ENCODE measurements around the gene SAPCD1.
A peak's percentile ranks its signal among the peaks of the same experiment; 100 is the strongest.

The SAPCD1 gene

GRCh38 chr6:31734821-31735406 lies 27.5 kb upstream of the SAPCD1 start:
- H3K4me3 ChIP-seq (replicated peaks; ENCODE audit: low read depth, low read length) = peak overlapping the region; percentile 83
- peak; percentile 65 for DNase-seq (ENCODE audit: low read depth)
- TF ChIP-seq CTCF (IDR thresholded peaks at IDR 0.05; ENCODE audit: low read length, missing control alignments) = no peak

DNA sequence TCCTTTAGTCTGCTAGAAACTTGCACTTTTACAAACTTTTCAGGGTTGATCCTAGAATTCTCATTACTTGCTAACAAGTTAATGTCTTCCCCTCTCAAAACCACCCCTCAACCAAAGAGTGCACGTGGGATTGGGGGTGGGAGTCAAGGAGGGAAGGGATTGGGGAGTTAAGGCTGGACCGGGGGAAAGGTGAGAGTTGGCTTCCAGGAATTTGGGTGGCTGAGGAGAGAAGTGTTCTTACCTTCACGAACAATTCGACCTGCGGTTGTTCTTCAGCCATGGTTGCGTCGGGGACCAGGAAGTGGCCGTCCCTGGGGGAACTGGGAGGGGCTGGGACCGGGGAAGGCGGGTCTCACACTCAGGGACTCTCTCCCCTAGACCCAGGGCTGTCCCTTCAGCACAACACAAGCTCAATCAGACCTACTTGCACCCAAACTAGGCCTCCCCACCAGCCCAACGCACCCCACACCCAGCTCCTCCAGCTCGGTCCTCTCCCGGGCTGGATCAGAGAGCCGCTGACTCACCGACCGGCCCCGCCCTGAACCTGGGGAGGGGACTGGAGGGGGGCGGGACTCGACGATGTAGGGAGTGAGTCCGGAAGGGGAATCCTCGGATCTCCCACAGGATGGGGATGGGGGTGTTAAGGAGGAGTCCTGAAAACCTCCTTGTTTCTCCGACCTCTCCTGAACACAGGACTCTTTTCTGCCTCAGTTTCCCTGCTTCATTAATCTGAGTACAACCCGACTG lies 26.3 kb upstream of the SAPCD1 start, which contains the start of gene CLIC1:
Gene CLIC1, minus strand, starts transcription at position 510 of the 747 bp plus-strand sequence. Its CDS starts 230 bp downstream, at position 280.
- DNase-seq (ENCODE audit: low read depth) = peak; percentile 74
- H3K4me3 ChIP-seq (replicated peaks; ENCODE audit: low read depth, low read length) = peak within 1 kb of the TSS; percentile 83
- no peak for TF ChIP-seq CTCF (IDR thresholded peaks at IDR 0.05; ENCODE audit: low read length, missing control alignments)

DNA sequence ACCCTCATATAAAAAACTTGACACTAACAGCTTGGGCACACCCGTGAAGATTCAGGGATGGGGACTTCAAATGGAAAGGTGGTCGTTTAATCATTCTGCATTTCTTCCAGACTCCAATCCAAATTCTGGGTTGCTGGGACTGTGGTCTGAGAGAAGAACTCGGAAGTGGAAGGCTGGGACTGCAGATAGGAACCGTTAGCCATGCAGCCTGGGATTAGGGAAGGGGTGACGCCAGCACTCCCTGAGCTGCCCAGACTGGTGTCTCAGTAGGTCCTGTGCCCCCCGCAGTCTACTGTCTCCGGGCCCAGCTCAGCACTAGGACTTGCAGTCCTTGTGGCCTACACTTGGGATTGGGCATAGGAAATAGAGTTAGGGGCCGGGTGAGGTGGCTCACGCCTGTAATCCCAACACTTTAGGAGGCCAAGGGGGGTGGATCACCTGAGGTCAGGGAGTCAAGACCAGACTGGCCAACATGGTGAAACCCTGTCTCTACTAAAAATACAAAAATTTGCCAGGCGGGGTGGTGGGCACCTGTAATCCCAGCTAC lies 25.6 kb upstream of the SAPCD1 start:
- peak overlapping the region; percentile 83 for H3K4me3 ChIP-seq (replicated peaks; ENCODE audit: low read depth, low read length)
- DNase-seq (ENCODE audit: low read depth) = no peak
- TF ChIP-seq CTCF (IDR thresholded peaks at IDR 0.05; ENCODE audit: low read length, missing control alignments) = no peak

- TF ChIP-seq CTCF (IDR thresholded peaks at IDR 0.05; ENCODE audit: low read length, missing control alignments) = no peak
- no peak overlapping the region for H3K4me3 ChIP-seq (replicated peaks; ENCODE audit: low read depth, low read length)
- peak; percentile 23 for DNase-seq (ENCODE audit: low read depth)
Observed at GRCh38 chr6:31737315-31737990, 25.0 kb upstream of the SAPCD1 start.

DNA sequence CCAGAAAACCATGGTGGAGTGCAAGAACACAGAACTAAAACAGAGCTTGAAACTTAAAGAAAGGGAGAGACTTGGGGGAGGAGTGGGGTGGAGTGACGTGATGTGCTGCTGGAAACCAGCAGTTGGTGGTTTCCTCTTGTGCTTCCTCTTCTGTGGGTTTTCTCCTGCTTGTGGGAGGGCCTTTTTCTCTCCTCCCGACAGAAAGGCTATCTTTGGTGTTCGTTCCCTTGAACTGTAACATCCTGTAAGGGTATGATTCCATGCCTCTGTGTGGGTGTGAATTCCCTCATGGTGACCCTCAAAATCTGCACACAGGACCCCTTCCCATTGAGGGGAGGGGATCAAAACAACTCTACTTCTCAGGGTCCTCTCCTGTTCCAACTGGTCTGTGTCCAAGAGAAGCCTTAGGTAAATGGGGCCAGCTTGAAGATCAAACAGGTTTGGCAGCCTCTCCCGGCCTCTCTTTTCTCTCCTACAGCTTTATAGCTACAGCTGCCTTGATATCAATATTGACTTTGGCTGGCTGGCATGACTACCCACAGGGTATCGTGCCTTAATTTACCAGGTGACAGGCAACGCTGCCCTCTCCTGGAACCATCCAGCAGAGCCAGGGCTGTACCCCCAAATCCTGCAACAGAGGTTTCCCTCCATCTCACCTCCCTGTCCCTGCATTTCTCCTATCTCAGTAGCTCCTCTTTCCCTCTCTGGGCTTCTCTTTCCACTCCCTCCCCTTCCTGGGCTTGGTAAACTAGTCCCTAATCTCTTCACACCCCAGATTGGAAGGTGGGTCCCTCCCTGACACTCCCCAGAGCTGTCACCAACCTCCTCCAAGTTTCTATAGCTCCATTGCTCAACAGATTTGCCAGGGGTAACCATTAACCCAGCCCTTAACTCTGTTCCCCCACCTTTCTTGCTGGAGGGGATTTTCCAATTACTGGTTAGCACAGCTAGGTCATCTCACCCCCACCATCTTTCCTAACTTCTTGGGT lies 24.2 kb upstream of the SAPCD1 start:
- H3K4me3 ChIP-seq (replicated peaks; ENCODE audit: low read depth, low read length) = peak overlapping the region; percentile 23
- TF ChIP-seq CTCF (IDR thresholded peaks at IDR 0.05; ENCODE audit: low read length, missing control alignments) = peak; percentile 29
- peak; percentile 86 for DNase-seq (ENCODE audit: low read depth)
